Mononuclear cell (primary cell): ENCODE data around the gene MECR. TPM values are rescaled to one million over a fixed set of nuclear protein-coding genes. Genes with fewer than 3 reads are reported as not detected.
"Not testable (repeated sequence)": the region's sequence is repeated elsewhere in the genome, so short reads cannot be mapped to it uniquely, and the experiment has no call there.

ENCODE experiments used
- H3K27me3 ChIP-seq: 2 replicates; pipeline ENCODE4 v1.6.0; 2011; ENCODE audit warnings: low read length, control low read depth; ENCODE audit not compliant: insufficient read depth
- H3K4me1 ChIP-seq: 2 replicates; pipeline ENCODE4 v1.5.1; 2011; ENCODE audit warnings: mild to moderate bottlenecking, low read length, control low read depth; ENCODE audit not compliant: insufficient read depth
- H3K4me3 ChIP-seq: 2 replicates; pipeline ENCODE4 v1.5.1; 2011; ENCODE audit warnings: mild to moderate bottlenecking, low read length, moderate library complexity
- H3K9me3 ChIP-seq: 2 replicates; pipeline ENCODE4 v1.5.1; 2011; ENCODE audit warnings: low read depth, mild to moderate bottlenecking, control low read depth, low read length
- total RNA-seq: library from RNA; depleted of rRNA; stranded (reverse); fragments of >200 nt; gene quantifications from one replicate; pipeline ENCODE4 v1.2.3, GENCODE V29; 2012

Gene MECR
- total RNA-seq, 1 donor: 2.1 TPM

DNA sequence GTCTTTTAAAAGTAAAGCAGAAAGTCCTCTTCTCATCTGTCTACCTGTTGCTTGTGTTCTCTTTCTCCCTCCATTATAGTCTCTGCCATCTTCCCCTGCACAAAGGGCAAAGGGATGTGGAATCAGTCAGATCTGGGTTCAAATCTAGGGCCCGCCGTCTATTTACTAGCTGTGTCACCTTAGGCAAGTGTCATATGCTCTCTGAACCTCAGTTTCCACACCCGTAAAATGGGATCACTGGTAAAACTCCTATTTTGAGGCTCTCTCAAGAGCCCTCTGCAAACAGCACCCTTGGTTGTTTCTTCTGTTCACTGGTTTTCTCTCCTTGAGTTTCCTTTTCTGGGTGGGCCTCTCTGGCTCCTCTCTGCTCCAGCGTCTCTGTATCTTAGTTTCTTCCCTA lies 3.0 kb upstream of the MECR start:
- Histone ChIP-seq H3K9me3 (no peaks in the 10 kb centered on the region), H3K4me1 (peaks cover 34% of the 10 kb centered on the region), H3K27me3 (peaks cover 25% of the 10 kb centered on the region)

DNA sequence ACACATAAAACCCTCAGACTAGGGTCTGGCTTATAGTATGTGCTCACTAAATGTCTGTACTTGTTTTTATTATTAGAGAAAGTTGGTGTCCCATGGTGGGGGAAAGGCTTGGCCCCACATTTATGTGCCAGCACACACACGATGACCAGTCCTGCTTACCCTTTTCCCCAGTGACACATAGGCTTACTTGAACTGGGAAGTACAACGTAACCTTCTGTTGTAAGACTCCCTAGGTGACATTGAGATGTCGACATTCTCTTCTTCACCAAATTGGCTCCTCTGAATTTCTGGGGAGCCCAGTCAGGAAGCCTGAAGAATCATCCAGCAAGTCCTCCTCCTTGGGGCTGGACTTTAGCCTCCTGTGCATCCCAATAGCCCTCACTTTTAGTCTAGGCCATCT lies 1.7 kb upstream of the MECR start:
- peaks cover 26% of the 10 kb centered on the region for H3K4me1 ChIP-seq
- H3K4me3 ChIP-seq: no peak overlapping the region

More for the DNA sequence above, 3.0 kb upstream of the MECR start:
- H3K4me3 ChIP-seq: no peak overlapping the region

DNA sequence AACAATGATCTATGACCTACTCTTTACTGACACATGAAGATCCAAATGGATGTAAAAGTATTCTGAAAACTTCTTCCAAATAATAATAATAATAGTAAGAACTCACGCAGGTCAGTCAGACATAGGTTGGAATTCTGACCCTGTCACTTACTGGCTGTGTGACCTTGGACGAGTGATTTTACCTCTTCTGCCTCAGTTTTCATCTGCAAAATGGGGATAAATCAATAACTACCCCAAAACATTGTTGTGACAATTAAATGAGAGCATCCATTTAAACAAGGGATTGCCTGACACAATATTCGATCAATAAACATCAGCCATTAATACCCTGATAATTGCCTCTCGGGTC lies 556 bp downstream of the MECR start:
- no peaks in the 10 kb centered on the region for H3K27me3 ChIP-seq
- H3K4me3 ChIP-seq: peak overlapping the region; percentile 58
- no peaks in the 10 kb centered on the region for H3K9me3 ChIP-seq
- peaks cover 13% of the 10 kb centered on the region for H3K4me1 ChIP-seq

More for the DNA sequence above, 1.7 kb upstream of the MECR start:
- Histone ChIP-seq H3K9me3 (no peaks in the 10 kb centered on the region), H3K27me3 (peaks cover 16% of the 10 kb centered on the region)

DNA sequence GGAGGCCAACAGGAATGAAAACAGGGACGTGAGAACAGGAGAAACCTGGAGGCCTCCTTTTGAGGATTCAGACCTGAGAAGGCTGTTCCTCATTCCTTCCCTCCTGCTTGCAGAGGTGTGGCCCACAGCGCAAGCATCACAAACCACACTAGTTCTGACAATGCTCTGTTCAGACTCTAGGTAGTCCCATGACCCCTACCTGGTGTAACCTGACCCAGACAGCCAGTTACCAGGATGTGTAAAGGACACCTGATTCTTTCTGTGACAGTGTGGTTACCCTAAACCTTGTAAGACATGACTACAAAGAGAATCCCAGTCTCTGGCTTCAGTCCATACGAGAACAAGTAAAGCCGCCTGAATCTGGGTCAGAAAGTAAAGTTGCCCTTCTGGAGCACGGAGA lies 3.2 kb downstream of the MECR start:
- no peaks in the 10 kb centered on the region for H3K27me3 ChIP-seq
- no peaks in the 10 kb centered on the region for H3K9me3 ChIP-seq
- H3K4me1 ChIP-seq: peaks cover 13% of the 10 kb centered on the region
- H3K4me3 ChIP-seq: no peak overlapping the region

DNA sequence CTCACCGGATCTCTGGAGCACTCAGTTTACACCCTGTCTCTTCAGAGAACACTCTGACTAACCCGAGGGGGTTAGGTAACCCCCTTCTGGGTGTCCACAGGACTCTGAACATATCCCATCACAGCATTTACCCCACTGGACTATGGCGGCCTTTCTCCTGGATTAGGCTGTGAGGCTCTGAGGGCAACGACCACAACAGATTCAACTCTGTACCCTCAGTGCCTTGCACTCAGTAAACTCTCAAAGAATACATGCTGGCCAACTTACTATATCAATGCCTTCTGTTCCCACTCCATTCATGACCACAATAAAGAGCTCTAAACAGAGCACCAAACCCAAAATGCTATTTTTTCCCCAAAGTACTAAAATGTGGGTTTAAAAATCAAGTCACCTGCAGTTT lies 5.4 kb downstream of the MECR start:
- H3K4me3 ChIP-seq: no peak overlapping the region
- H3K9me3 ChIP-seq: no peaks in the 10 kb centered on the region
- H3K4me1 ChIP-seq: peaks cover 6% of the 10 kb centered on the region
- no peaks in the 10 kb centered on the region for H3K27me3 ChIP-seq

DNA sequence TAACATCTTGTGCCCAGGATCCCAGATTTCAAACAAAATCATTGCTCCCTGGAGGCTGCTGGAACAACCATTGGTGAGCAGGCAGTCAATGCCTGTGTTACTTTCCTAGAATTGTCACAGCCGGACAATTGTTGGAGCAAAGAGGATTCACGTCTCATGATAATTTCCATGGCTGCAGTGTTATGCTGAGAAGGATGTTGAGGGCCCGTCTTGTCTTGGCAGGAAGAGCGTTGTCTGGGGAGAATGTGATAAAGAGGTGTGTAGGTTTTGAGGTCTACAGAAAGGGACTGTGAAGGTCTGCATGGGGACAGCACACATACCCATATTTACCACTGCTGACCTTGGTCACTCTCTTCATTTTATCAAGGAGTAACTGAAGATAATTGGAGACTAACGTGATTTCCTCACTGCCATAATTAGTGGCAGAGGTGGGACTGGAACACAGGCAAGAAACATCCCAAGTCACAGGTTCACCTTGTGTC lies 6.3 kb downstream of the MECR start:
- Histone ChIP-seq H3K4me1 (no peaks in the 10 kb centered on the region), H3K27me3 (no peaks in the 10 kb centered on the region), H3K4me3 (no peak overlapping the region), H3K9me3 (no peaks in the 10 kb centered on the region)

DNA sequence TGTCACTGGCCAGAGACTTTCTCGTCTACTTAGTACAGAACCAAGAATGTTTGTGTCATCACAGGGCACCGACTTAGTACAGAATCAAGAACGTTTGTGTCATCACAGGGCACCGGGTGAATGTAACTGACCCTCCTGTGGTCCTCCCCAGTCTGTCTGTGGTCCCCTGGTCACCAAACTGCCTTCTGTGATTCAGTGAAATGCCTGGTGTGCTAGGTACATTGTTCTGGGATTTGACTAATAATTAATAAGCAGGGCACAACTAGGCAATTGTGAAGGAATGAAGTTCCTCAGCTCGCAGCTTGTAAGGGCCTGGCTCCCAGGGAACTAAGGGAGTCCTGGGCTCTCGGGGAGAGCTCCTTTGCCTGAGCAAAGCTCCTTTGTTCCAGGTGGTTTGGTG lies 7.2 kb downstream of the MECR start:
- Histone ChIP-seq H3K4me1 (no peaks in the 10 kb centered on the region), H3K27me3 (no peaks in the 10 kb centered on the region), H3K4me3 (no peak overlapping the region), H3K9me3 (no peaks in the 10 kb centered on the region)

DNA sequence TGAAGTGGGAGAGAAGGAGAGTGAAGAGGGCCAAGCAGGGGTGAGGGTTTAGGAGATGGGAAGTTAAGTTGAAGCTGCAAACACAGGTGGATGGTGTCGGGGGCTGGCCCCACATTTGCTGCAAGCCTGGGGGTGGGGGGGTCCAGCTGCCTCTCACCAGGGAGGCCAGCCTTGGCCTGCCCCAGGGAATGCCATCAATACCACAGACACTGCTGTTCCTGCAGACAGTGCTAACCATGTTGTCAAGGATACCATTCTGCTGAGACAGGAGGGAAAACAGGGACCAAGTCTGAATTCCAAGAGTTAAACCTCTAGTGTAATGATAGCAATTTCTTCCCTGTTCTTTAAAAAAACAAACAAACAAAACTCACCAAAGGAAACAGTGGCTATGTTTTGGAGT lies 8.0 kb downstream of the MECR start:
- H3K9me3 ChIP-seq: no peaks in the 10 kb centered on the region
- H3K4me1 ChIP-seq: no peaks in the 10 kb centered on the region
- H3K4me3 ChIP-seq: no peak overlapping the region
- H3K27me3 ChIP-seq: no peaks in the 10 kb centered on the region

DNA sequence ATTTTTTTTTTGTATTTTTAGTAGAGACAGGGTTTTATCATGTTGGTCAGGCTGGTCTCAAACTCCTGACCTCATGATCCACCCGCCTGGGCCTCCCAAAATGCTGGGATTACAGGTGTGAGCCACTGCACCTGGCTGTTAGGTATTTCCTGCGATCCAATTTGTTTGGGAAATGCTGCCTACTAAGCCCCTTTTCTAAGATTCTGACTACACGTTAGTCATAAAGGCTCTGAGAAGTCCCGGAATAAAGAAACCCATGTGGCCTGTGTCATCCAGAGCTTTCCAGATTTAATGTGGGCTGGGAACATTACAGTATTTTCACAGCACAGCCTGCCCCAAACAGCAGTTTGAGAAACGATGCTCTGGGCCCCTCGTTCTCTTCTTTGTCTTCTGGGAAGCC lies 8.5 kb downstream of the MECR start:
- H3K9me3 ChIP-seq, H3K4me1 ChIP-seq, H3K4me3 ChIP-seq, H3K27me3 ChIP-seq: not testable (repeated sequence)

DNA sequence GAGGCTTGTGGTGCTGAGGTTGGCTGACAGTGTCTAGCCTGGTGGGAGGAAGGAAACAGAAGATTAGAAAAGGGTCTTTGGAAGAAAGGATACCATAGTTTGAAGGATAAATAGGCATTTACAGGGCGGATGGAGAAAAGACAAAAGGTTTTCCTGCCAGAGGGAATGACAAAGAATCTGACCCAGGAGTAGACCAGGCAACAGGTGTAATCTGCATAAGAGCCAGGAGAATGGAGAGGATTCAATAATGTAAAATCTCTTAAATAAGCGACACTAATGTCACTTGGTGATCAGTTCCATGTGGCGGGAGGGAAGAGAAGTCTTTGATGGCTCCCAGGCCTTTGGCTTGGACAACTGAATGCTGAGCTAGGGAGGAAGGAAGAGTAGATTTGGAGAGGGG lies 9.4 kb downstream of the MECR start:
- Histone ChIP-seq H3K4me1 (no peaks in the 10 kb centered on the region), H3K27me3 (no peaks in the 10 kb centered on the region), H3K9me3 (no peaks in the 10 kb centered on the region), H3K4me3 (no peak overlapping the region)

DNA sequence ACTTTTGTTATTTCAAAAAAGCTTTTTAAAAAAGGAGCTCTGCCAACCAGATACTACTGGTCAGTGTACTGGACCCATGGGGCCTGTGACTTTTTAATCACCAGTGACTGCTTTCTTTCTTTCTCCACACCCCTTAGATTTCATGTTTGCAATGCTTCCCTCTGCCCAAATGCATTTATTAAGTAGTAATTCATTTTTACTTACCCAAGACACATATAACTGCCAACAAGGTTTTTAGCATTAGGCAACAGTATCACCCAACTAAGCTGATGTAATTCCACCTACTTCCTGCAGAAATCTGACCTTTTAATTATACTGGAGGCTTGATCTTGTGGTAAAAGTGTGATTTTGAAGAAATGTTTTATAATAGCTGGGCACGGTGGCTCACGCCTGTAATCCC lies 12.5 kb downstream of the MECR start:
- Histone ChIP-seq H3K27me3 (no peaks in the 10 kb centered on the region), H3K4me3 (no peak overlapping the region), H3K9me3 (no peaks in the 10 kb centered on the region), H3K4me1 (no peaks in the 10 kb centered on the region)

DNA sequence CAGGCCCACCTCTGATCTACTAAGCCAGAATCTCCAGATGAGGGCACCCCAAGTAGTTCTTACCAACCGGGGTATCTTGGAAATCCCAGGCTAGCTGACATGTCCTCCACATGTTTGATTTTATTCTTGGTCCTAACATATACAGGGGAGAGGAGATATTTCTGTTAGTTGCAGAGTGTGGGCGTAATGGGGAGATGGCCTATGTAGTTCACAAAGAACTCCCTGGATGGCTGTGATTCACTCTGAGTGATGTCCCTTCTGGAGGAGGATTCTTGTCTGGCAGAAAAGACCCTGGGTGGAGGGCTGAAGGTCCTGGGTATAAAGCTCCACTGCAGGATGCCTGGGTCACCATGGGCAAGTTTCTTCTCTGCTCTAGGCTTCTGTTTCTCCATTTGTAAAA lies 13.1 kb downstream of the MECR start:
- Histone ChIP-seq H3K9me3 (no peaks in the 10 kb centered on the region), H3K4me3 (no peak overlapping the region), H3K27me3 (no peaks in the 10 kb centered on the region), H3K4me1 (no peaks in the 10 kb centered on the region)

DNA sequence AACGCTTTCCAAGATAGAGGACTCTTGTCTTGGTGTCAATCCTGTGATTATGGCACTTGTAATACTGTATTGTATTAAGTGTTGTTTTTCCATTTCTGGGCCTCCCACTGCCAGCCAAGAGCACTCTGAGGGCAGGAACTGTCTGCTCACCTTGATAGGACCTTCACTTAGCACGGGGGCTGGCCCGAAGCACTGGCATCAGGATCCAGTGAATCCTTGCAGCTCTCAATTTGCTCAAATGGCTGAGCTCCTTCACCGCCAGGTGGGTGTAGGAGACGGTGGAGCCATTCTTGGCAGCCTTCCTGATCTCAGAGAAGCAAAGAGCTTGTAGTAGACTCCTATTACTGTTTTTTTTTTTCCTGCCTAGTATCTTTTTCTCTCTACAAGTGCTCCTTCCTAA lies 17.7 kb downstream of the MECR start:
- H3K4me3 ChIP-seq: no peak overlapping the region
- no peaks in the 10 kb centered on the region for H3K27me3 ChIP-seq
- no peaks in the 10 kb centered on the region for H3K4me1 ChIP-seq
- H3K9me3 ChIP-seq: no peaks in the 10 kb centered on the region

DNA sequence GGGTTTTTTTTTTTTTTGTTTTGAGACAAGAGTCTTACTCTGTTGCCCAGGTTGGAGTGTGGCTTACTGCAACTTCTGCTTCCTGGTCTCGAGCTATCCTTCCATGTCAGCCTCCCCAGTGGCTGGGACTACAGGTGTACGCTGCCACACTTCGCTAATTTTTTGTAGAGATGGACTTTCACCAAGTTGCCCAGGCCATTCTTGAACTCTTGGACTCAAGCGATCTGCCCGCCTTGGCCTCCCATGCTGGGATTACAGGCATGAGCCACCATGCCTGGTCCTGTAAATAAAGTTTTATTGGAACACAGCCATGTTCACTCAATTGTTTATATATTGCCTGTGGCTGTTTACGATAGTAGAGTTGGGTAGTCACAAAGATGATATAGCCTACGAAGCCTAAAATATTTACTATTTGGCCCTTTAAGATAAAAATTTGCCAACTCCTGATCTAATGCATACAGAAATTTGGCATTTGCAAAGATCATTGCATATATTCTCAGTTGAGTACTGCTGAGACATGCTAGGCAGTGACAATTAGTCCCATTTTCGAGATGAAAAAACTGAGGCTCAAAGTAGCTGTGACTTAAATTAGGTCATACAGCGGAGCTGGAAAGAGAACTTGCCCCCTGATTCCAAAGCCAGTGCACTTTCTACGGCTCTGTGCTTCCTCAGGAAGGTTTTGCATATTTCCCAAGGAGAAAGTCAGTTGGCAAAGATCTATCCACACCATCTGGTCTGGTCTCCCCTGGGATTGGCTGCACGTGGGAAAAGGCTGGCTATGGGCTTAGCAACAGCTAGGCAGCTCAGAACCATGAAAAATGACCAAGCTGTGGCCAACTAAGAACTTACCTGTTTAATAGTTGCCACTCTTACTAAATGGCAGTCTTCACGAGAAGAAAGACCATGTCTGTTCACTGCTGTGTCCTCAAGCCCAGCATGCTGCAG lies 19.4 kb downstream of the MECR start:
- no peaks in the 10 kb centered on the region for H3K9me3 ChIP-seq

DNA sequence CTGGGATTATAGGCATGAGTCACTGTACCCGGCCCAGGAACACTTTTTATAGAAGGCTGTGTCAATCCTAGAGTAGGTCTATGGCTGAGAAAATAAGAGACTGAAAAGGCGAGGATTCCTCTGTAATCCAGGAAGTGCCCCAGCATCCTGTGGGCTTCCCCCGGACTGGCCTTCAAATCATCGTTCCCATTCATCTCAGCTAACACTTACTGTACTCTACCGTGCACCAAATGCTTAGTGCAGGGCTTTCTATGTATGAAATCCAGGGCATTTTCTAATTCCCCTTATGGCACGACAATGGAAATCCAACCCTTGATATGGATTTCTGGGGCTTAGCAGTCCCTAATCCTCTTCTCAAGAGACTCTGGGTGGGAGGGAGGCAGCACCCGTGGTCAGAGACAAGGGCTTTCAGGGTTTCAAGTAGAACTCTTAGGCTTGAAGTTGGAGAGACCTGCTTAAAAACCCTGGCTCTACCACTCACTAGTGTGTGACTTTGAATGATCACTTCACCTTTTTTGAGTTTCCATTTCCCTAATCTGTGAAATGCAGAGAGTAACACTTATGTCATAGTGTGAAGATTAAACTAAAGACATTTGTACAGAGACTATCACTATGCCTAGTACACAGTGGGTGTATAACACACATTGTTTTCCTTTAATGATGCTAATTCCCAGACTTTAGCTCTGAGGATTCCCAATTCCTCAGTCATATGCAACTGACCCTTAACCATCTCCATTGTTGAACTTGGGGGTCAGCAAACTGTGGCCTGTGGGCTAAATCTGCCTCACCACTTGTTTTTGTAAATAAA lies 20.3 kb downstream of the MECR start:
- no peaks in the 10 kb centered on the region for H3K27me3 ChIP-seq
- no peaks in the 10 kb centered on the region for H3K9me3 ChIP-seq
- no peak overlapping the region for H3K4me3 ChIP-seq
- H3K4me1 ChIP-seq: no peaks in the 10 kb centered on the region

More for the DNA sequence above, 19.4 kb downstream of the MECR start:
- Histone ChIP-seq H3K4me1 (no peaks in the 10 kb centered on the region), H3K4me3 (no peak overlapping the region), H3K27me3 (no peaks in the 10 kb centered on the region)
